ENCODE results near the gene MLST8.

Gene MLST8

GRCh38 chr16:2212362-2213324 is 7.4 kb downstream of the MLST8 start:
- DNase-seq (ENCODE audit: low spot score), result no peak
- ChIA-PET CTCF (interaction anchor here (0.6 kb wide), 2 partner anchors 228 to 512 kb away, joined by 3 to 10 read pairs; partner anchors contain the start of gene GFER), POLR2A (ENCODE audit: low non-redundant PET) (interaction anchor here (0.6 kb wide), 2 partner anchors 13 to 1827 kb away, joined by 3 to 4 read pairs; no protein-coding TSS in a partner anchor)
- H3K27ac ChIP-seq, result peak overlapping the region; percentile 93
- TF ChIP-seq CTCF (conservative IDR thresholded peaks at IDR 0.05; ENCODE audit: low read depth), result no peak

DNA sequence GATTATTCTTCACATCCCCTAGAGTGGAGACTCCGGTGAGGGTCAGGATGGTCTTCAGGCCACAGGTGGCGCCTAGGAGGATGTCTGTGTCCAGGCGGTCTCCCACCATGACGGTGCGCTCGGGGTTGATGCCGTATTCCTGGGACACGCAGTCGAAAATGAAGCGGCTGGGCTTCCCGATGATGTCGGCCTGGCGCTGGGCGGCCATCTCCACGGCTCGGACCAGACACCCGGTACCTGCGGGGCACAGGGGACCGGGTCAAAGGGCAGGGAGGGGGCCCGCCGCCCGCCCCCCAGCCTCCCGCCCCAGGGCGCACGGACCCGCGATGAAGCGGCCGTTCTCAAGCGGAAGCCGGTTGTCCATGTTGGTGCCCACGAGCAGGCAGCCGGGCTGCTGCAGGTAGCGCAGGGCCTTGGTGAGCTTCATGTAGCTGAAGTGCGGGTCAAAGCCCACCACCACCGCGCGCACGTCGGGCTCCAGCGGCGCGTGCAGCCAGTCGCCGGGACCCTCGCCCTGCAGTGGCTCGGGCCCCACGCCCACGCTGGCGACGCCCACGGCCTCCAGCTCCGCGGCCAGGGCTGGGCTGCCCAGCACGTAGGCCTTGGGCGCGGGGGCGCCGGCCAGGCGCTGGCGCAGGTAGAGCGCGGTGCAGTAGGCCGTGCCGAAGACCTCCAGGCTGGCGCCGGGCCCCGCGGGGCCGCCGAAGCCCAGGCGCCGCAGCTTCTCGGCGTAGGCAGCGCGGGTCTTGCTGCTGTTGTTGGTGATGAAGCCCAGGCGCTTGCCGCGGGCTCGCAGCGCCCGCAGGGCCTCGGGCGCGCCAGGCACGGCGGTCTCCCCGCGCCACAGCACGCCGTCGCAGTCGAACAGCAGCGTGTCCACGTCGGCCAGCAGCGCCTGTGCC is 8.8 kb downstream of the MLST8 start:
- CTCF ChIA-PET, result no interaction called here
- POLR2A ChIA-PET (ENCODE audit: low non-redundant PET), result interaction anchor here (0.5 to 0.6 kb wide), 2 partner anchors 36 to 52 kb away, joined by 4 to 5 read pairs; no protein-coding TSS in a partner anchor
- peak overlapping the region; percentile 93 for H3K27ac ChIP-seq
- no peak for TF ChIP-seq CTCF (conservative IDR thresholded peaks at IDR 0.05; ENCODE audit: low read depth)
- DNase-seq (ENCODE audit: low spot score), result no peak

DNA sequence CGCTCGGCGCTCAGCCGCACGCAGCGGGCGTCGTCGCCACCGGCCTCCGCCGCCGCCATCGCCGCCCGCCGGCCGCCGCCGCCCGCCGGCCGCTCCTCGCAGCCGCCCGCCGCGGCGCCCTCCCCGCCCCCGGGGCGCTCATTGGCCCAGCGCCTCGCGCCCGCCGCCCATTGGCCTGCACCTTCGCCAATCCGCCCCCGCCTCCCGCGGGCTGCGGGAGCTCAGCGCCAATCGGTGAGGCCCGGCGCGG is 9.4 kb downstream of the MLST8 start, which contains the start of gene PGP:
TSS of gene PGP (minus strand) at position 122 of the 250 bp plus-strand sequence. CDS start at position 59, 63 bp downstream.
- POLR2A ChIA-PET (ENCODE audit: low non-redundant PET), result interaction anchor here (0.6 kb wide), 1 partner anchor 36 kb away, joined by 5 read pairs; no protein-coding TSS in a partner anchor
- CTCF ChIA-PET, result no interaction called here

GRCh38 chr16:2216330-2216729 is 11.1 kb downstream of the MLST8 start:
- ChIA-PET POLR2A (ENCODE audit: low non-redundant PET) (no interaction called here), CTCF (interaction anchor here (0.7 kb wide), 1 partner anchor 690 kb away, joined by 3 read pairs; no protein-coding TSS in a partner anchor)
- DNase-seq (ENCODE audit: low spot score), result no peak
- no peak for TF ChIP-seq CTCF (conservative IDR thresholded peaks at IDR 0.05; ENCODE audit: low read depth)
- peak overlapping the region; percentile 93 for H3K27ac ChIP-seq

More for the DNA sequence above, 9.4 kb downstream of the MLST8 start, which contains the start of gene PGP:
- no peak for DNase-seq (ENCODE audit: low spot score)
- no peak for TF ChIP-seq CTCF (conservative IDR thresholded peaks at IDR 0.05; ENCODE audit: low read depth)
- peak within 1 kb of the TSS; percentile 93 for H3K27ac ChIP-seq

- DNase-seq (ENCODE audit: low spot score), result peak; percentile 98
- TF ChIP-seq CTCF (conservative IDR thresholded peaks at IDR 0.05; ENCODE audit: low read depth), result no peak
- CTCF ChIA-PET, result interaction anchor here (0.6 kb wide), 1 partner anchor 188 kb away, joined by 3 read pairs; no protein-coding TSS in a partner anchor
- peak within 1 kb of the TSS; percentile 90 for H3K27ac ChIP-seq
- POLR2A ChIA-PET (ENCODE audit: low non-redundant PET), result no interaction called here
Observed at GRCh38 chr16:2223221-2223941, 18.1 kb downstream of the MLST8 start, which contains the start of gene E4F1. Gene E4F1 (plus strand): TSS chr16:2223591. CDS start chr16:2223614, 23 bp downstream.

Measured in RWPE1 (cell line).